Measurements from ENCODE around the gene POLR2E.

DNA sequence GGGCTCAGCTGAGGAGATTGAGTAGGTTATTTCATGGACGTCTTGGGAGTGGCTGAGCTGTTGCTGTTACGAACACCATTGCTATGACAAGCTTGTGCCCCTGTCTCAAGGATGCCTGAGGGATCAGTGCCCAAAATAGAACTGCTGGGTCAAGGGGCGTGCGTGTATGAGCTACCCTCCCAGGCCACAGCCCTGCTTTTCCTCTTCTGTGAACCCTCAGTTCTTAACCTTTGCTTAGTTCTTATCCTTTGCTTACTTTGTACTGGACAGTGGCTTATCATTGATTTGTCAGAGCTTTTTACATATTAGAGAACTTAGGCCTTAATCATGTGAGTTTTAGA is 19.2 kb downstream of the POLR2E start:
- no peak for TF ChIP-seq POLR2AphosphoS5 (IDR thresholded peaks at IDR 0.05; ENCODE audit: low read length)
- TF ChIP-seq, protein P1, sequence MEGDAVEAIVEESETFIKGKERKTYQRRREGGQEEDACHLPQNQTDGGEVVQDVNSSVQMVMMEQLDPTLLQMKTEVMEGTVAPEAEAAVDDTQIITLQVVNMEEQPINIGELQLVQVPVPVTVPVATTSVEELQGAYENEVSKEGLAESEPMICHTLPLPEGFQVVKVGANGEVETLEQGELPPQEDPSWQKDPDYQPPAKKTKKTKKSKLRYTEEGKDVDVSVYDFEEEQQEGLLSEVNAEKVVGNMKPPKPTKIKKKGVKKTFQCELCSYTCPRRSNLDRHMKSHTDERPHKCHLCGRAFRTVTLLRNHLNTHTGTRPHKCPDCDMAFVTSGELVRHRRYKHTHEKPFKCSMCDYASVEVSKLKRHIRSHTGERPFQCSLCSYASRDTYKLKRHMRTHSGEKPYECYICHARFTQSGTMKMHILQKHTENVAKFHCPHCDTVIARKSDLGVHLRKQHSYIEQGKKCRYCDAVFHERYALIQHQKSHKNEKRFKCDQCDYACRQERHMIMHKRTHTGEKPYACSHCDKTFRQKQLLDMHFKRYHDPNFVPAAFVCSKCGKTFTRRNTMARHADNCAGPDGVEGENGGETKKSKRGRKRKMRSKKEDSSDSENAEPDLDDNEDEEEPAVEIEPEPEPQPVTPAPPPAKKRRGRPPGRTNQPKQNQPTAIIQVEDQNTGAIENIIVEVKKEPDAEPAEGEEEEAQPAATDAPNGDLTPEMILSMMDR (IDR thresholded peaks at IDR 0.05 in 2 of 3, conservative IDR thresholded peaks at IDR 0.05 in 1 of 3; ENCODE audit: control insufficient read depth in 2 of 3, extremely low read depth in 1 of 3, insufficient read depth in 1 of 3, low read depth in 3 of 3, low read length in 3 of 3): no peak
- no peak for TF ChIP-seq POU2F2 (IDR thresholded peaks at IDR 0.05; ENCODE audit: borderline replicate concordance, low read depth, low read length)
- no peak for TF ChIP-seq FOS (IDR thresholded peaks at IDR 0.05; ENCODE audit: borderline replicate concordance, extremely low read depth, insufficient read length)
- TF ChIP-seq TCF12 (IDR thresholded peaks at IDR 0.05; ENCODE audit: low read depth, low read length): no peak
- no peak for TF ChIP-seq BCLAF1 (IDR thresholded peaks at IDR 0.05)
- TF ChIP-seq POLR2A (IDR thresholded peaks at IDR 0.05; ENCODE audit: low read depth, low read length): no peak
- no peak for TF ChIP-seq CHD4 (IDR thresholded peaks at IDR 0.05)
- TF ChIP-seq NRF1 (conservative IDR thresholded peaks at IDR 0.05; ENCODE audit: low read depth, low read length): no peak
- TF ChIP-seq BCL11A (IDR thresholded peaks at IDR 0.05; ENCODE audit: low read depth, low read length): no peak

All from GM12878 (cell line).